Activated T-cell treated with anti-CD3 and anti-CD28 coated beads for 4 hours (primary cell): ENCODE data around the gene FRMD7.
"Not testable (repeated sequence)": the region's sequence is repeated elsewhere in the genome, so short reads cannot be mapped to it uniquely, and the experiment has no call there.

Experiments used
- DNase-seq: peaks from one replicate; pipeline ENCODE4 v3.0.0-alpha.2; 2020

The FRMD7 gene, protein sequence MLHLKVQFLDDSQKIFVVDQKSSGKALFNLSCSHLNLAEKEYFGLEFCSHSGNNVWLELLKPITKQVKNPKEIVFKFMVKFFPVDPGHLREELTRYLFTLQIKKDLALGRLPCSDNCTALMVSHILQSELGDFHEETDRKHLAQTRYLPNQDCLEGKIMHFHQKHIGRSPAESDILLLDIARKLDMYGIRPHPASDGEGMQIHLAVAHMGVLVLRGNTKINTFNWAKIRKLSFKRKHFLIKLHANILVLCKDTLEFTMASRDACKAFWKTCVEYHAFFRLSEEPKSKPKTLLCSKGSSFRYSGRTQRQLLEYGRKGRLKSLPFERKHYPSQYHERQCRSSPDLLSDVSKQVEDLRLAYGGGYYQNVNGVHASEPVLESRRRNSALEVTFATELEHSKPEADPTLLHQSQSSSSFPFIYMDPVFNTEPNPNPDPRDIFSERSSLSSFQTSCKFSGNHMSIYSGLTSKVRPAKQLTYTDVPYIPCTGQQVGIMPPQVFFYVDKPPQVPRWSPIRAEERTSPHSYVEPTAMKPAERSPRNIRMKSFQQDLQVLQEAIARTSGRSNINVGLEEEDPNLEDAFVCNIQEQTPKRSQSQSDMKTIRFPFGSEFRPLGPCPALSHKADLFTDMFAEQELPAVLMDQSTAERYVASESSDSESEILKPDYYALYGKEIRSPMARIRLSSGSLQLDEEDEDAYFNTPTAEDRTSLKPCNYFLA

DNA sequence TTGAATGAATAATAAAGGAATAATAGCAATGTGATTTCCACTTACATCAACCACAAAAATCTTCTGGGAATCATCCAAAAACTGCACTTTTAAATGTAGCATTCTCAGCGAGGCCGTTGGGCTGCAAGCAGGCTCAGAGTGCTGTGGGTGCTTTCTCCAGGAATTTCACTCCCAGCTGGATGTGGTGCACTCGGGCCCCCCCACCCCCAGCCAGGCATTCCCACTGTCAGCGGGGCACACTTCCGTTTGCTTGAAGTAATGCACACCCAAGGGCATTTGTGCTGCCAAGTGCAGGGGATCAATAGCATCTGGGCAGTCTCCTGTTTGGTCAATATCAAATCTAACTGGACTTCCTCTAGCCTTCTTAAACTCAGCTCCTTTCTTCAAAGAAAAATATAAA is at the start of gene FRMD7:
Gene FRMD7 (minus strand): TSS at position 278 of the 400 bp plus-strand sequence. CDS start 176 bp downstream, at position 102.
- DNase-seq = no peak

DNA sequence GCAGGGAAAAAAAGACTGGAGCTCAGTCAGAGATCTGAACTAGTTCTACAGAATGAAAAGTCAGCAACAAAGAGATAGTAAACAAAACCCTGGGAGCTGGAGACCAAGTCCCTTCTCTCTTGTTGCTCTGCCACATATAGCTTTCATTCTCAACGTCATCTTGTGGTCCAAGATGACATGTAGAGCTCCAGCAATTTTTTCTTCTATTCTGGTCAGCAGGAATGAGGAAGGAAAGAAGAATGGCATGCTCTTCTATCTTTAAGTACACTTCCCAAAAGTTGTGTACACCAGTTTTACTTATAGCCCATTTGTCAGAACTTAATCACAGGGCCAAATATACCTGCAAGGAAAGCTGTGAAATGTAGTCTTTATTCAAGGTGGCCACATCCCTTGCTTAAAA is 45.8 kb upstream of the FRMD7 start:
- DNase-seq = no peak

DNA sequence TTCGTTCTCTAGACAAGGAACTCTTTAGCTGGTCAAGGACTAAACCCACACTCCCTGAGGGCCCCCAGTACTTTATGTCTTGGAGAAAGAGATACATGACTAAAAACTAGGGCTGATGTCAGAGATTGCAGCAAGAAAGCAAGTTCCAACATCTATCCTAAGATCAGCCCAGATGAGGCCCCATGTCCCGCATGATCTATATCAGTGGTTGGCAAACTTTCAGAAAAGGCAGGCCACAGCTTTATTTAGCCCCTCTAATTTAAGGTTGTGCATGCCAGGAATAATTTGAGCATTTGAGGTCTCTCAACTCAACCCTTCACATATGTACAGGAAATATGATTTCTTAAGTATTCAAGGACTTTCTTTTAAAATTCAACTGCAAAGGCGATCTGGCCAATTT is 44.1 kb upstream of the FRMD7 start:
- no peak for DNase-seq

DNA sequence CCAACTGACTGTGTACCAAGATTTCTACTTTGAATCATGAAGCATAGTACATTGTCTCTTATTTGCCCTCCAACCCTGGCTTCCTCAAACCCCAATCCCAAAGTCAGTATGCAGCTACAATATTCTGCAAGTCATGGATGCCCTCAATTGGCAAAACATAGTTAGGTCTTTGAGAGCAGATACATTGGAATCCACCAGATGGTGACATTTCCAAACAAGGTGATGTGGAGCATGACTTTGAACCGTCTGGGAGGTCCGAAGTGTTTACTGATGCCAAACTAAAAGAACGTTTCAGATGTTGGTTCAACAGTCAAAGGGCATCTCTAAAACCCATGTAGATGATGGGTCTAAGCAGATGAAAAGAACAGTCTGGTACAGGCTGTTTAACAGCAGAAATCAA is 43.7 kb upstream of the FRMD7 start:
- DNase-seq = no peak

DNA sequence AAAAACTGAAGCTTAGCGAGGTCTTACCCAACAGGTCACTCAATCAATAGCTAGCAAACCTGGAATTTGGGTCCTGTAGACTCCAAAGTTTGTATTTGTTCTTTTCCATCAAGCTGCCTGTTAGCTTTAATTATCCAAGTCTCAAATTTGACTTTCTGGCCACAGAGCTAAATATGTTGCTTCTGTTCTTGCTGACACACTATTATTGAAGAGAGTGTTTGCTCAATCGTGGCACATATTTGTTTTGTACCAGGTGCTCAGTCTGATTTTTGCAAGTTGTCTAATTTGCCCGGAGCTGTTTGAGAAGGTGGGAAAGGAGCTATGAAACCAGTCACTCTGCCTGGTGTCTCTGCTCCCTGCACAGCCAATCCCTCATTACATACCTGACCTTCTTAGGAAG is 41.7 kb upstream of the FRMD7 start:
- DNase-seq = no peak

DNA sequence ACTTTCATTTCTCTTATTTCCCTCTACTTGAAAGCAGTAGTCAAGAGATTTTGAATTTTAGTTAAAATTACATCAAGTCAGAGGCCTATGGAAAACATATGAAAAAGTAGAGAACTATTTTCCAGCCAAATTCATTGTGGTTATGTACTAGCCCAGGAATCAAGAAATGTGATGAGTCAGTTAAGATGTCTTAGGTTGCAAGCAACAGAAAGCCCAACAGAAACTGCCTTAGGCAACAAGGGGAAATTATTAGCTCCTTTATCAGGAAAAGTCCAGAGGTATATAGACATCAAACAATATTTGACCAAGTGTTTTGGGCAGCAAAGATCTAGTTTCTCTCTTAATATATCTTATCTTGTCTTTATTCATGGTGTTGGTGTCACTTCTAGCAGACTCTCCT is 37.8 kb upstream of the FRMD7 start:
- no peak for DNase-seq

DNA sequence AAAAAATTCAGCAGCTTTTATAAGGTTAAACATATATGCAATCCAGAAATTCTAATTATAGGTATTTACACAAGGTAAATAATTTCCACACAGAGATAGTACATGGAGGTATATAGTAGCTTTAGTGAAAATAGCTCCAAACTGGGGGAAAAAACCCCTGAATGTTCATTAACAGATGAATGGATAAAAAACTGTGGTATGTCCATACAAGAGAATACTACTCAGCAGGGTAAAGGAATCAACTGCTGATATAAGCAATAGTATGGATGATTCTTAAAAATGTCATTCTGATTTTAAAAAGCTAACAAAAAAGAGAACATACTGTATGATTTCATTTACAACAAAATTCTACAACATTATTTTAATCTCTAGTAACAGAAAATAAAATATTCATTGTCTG is 37.2 kb upstream of the FRMD7 start:
- DNase-seq = no peak

DNA sequence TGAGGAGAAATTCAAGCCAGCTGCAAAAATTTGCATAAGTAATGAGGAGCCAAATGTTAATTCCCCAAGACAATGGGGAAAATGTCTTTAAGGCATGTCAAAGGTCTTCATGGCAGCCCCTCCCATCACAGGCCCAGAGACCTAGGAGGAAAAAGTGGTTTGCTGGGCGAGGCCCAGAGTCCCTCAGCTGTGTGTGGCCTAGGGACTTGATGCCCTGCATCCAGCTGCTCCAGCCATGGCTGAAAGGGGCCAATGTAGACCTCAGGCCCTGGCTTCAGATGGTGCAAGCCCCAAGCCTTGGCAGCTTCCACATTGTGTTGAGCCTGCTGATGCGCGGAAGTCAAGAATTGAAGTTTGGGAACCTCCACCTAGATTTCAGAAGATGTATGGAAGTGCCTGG is 35.3 kb upstream of the FRMD7 start:
- DNase-seq = not testable (repeated sequence)

DNA sequence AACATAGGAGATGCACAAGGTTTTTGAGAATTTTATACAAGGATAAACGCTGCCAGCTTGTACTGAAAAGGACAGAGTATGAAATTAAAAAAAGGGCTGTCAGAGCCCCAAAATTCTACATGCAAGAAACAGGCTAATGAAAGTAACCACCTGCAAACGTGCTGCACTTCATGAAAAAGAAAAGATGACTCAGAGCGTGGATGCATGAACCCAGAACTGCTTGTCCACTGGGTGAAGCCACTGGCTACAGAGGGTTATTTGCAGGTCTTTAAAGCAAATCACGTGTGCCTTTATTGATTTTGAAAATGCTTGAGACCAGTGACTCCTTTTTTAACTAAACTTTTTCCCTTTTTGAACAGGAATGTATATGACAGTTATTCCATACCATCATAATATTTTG is 25.3 kb upstream of the FRMD7 start:
- DNase-seq = no peak

DNA sequence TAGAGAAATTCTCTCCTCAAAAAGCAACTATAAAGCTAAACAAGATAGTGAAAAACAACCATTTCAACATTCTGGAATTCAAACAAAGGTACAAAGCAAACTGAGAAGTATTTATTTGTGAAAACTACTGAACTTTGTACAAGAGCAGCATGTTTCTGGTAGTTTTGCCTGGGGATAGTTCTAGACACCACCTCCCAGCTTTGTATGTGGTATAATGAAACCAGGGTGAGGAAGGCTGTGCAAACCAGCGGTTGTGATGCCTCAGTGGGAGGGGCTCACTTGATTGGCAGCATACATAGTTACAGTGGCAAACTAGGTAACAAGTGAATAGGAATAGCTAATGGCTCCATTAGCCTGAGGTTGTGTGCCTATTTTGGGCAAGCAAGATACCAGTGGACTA is 18.6 kb upstream of the FRMD7 start:
- DNase-seq = no peak

DNA sequence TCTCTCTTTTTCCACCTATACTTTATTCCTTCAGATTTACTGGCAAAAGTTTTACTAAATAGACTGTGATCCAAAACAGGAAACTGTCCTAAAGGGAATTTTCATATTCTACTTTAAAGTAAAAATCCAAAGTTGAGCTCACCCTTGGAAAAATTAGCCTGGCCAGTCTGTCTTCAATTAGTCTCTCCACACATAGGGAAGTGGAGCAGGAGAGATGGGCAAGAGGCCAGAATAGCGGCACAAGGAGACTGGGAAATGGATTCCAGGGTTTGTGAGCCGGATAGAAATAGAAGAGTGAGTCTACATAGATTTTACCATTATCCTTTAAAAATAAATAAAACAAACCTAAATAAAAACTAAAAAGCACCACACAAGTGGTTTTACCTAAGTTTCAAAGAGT is 16.2 kb upstream of the FRMD7 start:
- no peak for DNase-seq

DNA sequence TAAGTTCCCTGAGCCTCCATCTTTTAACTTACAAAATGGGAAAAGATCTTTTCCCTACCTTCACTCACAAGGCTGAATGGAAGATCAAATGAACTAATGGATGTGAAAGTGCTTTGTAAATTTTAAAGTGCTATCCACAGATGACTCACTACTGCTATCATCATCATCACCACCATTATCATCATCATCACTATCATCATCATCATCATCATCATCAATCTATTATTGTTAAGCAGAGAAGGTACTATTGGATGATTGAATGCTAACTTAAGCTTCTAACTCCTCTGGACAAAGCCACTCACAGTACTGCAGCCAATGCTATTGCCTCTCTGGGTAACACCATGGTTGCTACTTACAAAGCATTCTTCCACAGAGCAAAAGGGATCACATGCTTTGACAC is 1.9 kb downstream of the FRMD7 start:
- no peak for DNase-seq

DNA sequence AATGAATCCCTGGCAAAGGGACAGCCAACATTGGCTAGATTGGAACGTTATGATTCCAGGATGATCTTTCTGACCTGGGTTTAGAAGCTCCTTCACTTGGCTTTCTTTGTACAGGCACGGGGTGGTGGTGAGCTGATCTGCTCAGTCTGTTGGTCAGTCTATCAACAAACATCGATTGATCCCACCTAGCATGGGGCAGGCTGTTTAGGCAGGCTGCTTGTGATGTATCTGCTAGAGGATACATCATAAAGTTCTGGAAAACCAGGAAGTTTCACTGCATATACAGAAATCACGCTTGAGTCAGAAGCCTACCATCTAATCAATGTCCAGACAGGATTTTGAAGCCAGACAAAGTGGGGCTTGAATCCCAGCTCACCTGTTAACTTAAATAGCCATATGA is 6.9 kb downstream of the FRMD7 start:
- DNase-seq = no peak

DNA sequence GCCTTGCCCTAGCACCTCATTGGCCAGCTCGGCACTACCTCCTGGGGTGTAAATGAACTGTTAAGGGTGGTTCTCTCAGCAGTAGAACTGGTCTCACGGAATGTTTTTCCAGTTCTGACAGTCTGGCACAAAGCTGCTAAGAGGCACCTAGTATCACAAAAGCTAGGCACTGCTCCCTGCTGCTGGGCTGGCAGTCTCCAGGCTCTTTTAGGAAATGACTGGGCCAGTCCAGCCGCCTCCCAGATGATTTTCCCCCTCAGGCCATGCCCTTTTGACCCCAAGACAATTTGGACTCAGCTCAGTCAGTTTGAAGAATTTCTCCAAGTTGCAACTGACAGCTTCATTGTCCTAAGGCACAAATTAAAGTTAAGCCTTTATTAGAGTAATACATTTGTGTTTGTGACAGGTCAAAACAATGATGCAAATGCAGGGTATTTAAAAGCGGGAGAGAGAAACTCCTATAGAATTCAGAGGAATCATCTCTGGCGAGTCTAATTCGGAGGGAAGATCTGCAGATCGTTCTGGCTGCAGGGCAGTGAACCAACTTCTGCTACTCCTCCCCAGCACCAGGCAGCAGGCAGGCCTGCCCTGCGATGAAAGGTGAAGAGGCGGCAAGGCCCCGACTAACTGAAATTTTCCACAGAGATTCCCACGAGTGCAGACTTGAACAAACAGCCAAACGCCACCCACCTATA is 7.9 kb downstream of the FRMD7 start:
- no peak for DNase-seq

DNA sequence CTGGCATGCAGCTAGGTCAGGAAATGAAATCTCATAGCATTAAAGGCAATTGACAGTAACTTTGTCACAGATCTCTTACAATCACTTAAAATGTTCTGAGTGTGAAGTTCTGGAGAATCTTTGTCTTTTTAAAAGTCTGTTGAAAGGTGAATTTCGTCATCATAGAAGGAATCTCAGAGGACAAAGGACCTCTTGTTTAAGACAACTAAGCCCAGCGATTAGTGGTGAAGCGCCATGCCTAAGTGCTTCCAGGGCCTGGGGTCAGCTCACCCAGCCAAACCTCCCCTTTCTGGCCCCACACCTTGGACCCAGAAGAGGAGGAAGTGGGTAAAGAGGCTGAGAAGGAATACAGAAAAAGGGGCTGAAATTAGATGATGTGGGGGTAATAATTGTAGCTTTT is 8.5 kb downstream of the FRMD7 start:
- no peak for DNase-seq

DNA sequence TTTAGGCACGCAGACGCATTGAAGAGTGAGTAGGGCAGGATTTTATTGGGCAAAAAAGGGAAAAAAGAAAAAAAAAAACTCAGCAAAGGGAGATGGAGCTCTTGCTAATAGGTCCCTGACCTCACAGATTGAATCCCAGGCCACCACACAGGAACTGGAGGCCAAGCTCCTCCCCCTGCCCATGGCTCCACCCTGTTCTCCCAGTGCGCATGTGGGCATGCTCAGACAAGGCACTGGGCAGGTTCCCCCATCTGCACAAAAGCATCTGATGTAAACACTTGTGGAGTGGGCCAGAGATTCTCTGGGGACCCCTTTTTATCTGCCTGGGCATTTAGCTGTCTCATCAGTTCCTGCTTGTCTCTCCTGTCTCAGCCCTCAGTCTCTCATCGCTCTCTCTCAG is 9.5 kb downstream of the FRMD7 start:
- no peak for DNase-seq

DNA sequence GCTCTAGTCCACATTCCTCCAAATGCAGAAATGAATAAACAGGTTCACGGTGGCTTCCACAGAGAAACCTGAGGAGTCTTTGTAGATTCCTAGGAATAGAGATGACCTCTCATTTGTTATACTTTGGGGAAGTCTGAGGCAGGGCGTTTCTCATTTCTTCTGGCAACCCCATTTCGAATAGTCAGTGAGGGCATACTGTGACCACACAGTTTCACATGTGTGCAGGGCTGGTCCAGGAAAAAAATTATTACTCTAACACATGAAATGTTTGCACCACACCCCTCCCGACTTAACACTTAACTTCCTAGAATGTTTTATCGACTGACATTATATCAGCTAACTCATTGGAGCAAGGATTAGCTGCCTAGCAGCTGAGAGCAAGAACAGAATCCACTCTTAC is 12.0 kb downstream of the FRMD7 start:
- DNase-seq = no peak

DNA sequence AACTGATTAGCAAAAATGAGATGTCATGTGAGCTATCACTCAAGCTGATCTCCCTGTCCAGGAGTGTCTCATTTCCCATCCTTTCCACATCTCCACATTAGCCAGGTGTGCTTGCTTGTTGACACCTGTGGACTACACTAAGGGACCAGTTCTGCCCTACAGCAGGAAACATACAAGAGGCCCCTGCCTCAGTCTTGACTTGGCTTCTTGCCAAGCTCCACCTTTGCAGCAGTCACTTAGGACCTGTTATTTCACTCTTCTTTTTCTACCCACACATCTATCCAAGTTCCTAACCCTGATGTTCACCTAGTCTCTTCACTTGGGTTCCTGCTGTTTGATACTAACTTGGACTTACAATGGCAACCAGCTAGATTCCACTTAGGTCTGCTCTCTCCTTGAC is 13.2 kb downstream of the FRMD7 start:
- DNase-seq = no peak

DNA sequence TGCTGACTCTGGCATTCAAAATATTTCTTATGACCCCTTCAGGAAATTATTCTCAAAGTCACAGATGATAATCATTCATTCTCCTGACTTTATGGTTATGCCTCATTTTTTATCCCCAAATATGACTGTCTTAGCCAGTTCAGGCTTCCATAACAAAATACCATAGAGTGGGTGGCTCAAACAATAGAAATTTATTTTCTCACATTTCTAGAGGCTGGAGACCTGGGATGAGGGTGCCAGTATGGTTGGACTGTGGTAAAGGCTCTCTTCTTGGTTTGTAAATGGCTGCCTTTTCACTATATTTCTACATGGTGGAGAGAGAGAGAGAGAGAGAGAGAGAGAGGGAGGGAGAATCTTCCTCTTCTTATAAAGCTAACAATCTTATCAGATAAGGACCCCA is 20.5 kb downstream of the FRMD7 start:
- no peak for DNase-seq

DNA sequence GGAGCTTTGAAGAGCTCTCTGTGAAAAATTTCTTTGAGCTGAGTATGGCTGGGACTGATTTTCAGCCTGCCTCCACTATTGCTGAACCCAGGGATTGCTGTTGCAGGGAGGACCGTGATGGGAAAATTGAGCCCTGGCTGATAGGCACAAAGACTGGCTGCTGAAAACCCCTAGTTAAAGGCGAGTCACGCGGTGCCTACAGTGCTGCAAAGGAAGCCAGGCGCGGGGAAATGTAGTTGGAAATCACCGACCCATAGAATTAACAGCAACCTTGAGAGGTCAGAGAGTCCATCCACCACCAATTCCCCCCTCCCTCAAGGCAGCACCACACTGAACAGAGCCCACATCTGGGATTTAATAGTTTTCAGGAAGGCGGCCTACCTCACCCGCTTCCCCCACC is 26.0 kb downstream of the FRMD7 start:
- DNase-seq = no peak

DNA sequence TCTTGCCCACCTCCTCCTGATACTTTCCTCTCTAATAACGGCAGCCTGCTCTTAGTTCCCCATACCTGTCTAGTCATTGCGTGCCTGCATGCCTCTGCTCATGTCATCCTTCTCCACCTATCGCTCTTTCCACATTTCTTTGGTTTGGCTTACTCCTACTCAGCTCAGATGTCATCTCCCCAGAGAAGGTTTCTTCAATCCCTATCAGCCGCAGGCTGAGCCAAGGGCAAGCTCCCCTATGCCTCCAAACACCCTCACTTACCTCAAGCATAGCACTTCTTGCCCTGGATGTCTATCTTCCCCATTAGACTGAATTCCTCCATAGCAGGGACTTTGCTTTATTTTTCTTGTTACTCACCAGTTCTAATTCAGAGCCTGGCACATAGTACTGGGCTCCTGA is 26.6 kb downstream of the FRMD7 start:
- DNase-seq = no peak

DNA sequence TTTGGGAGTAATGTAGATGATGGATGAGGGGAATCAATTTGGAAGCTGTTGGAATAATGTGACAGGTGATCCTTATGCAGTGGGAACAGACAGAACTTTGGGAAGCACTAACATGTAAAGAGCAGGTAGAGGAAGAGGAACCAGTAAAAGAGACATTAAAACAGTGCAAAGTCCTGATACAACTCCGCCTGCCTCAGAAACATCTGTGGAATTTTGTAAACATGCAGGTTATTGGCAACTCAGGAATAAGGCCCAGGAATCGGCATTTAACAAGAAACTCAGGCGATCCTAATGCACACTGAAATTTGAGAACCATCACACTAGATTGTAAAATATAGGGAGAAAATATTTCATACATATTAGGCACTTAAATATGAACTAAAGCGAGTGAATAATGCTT is 29.1 kb downstream of the FRMD7 start:
- DNase-seq = not testable (repeated sequence)

DNA sequence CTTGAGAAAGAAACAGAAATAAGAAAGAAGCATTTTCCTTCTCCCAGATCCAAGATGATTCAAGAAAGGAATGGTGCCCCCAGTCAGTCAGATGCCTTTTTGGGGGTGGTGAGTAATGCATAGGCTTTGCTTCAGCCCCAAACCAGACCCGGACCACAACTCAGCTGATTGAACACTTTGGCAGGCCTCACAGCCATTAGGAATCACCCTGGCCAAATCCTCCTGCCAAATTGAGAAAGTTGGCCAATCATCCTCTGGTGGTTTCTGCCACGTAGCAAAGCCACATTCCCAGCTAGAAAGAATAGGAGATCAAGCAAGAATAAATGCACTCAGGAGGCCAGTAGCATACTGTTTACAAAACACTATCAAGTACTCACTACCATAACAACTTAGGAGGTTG is 33.7 kb downstream of the FRMD7 start:
- no peak for DNase-seq

DNA sequence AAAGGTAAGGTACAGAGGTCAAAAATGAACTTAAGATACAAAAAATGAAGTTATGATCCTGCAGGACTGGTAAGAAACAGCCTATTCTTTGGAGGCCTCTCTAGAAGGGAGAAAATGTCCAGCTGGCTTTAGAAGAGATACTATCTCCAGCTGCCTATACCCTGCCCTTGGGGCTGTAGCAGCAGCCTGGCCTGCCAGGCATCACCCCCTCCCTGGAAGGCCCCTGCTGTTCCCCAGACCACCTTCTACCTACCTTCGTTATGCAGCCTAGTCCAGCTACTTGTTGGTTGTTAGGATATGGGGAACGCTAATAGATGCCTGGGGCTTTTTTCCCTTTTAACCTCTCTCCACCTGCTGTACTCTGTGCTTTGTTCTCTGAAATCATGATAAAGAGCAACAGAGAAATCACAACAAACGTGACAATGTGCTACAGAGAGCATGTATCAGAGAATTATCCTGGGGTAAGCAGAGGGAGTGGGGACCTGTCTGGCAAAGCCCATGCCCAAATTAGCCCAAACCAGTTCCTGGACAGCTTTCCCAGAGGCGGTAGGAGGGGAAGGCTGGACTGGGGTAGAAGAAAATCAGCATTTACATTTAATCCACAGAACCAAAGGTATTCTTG is 34.5 kb downstream of the FRMD7 start:
- no peak for DNase-seq
